HG03565 (cell line): Measurements from ENCODE around the gene LYRM7.
"Not testable (repeated sequence)": the region's sequence is repeated elsewhere in the genome, so short reads cannot be mapped to it uniquely, and the experiment has no call there.

Experiments used
- ATAC-seq: cut with Tn5 transposase; IDR thresholded peaks from one replicate; pipeline ENCODE4 v1.9.1; 2021; ENCODE audit warnings: mild to moderate bottlenecking, moderate library complexity; ENCODE audit not compliant: unreplicated experiment

LYRM7 gene

DNA sequence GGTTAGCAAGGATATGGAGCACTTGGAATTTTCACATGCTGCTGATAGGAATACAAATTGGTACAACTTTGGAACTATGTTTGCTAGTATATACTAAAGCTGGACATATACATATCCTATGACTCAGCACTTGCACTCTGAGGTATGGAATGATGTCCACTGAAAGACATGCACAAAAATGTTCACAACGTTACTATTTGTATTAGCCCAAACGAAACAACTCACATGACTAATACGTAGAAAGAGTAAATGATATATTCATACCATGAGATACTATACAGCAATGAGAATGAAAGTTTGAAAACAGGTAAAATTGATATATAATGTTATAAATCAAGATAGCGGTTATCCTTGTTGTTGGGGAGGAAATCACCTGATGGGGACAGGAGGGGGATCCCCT is 47.6 kb downstream of the LYRM7 start:
- ATAC-seq = peak; percentile 67

DNA sequence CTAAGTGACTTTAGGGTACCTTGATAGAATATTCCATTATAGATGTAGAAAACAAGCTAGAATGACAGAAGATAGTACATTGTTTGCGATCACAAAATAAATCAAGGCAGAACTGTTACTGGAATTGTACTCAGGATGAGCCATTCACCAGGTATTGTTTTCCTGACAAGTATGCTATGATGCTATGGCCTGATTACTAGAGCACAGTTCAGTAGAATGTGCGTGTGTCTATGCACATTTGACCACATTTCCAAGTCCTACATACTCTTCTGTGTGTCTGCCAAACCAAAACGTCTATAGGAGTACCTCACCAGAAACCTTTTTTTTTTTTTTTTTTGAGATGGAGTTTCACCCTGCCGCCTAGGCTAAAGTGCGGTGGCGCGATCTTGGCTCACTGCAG is 49.8 kb downstream of the LYRM7 start:
- ATAC-seq = no peak

DNA sequence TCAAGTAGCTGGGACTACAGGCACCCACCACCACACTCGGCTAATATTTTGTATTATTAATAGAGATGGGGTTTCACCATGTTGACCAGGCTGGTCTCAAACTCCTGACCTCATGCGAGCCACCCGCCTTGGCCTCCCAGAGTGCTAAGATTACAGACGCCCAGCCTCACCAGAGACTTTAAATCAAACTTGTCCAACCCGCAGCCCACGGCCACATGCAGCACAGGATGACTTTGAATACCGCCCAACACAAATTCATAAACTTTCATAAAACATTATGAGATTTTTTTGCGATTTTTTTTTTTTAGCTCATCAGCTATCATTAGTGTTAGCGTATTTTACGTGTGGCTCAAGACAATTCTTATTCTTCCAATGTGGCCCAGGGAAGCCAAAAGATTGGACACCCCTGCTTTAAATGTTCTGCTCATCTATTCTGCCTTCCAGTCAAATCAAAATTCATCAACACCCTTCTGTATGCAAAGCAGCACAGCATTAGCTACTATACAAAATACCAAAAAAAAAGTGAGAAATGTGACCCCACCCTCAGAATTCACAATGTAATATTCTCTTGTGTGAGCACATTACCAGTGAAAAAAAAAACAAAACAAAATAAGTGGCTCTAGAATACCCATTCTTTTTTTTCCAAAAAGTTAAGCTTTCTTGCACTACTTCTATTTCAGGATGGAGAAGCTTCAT is 50.4 kb downstream of the LYRM7 start:
- ATAC-seq = no peak

DNA sequence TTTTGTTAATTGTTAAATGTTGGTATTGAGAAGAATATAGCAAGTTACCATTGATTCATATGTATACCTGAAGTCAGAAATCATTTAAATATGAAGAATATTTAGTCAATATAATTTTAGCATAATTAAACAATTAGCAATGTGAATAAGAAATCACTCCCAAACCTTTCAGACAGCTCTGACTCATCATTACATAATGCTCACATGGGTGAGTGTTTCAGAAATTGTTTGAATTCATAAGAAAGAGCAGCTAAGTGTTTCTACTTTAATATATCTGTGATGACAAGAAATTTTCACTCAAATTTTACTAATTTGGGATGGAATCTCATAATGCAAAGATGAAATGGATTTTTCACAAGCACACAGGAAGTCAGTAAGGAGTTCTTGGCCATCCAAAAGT is 51.1 kb downstream of the LYRM7 start:
- no peak for ATAC-seq

- no peak for ATAC-seq
Measured at GRCh38 chr5:131222731-131223130, 52.0 kb downstream of the LYRM7 start.

DNA sequence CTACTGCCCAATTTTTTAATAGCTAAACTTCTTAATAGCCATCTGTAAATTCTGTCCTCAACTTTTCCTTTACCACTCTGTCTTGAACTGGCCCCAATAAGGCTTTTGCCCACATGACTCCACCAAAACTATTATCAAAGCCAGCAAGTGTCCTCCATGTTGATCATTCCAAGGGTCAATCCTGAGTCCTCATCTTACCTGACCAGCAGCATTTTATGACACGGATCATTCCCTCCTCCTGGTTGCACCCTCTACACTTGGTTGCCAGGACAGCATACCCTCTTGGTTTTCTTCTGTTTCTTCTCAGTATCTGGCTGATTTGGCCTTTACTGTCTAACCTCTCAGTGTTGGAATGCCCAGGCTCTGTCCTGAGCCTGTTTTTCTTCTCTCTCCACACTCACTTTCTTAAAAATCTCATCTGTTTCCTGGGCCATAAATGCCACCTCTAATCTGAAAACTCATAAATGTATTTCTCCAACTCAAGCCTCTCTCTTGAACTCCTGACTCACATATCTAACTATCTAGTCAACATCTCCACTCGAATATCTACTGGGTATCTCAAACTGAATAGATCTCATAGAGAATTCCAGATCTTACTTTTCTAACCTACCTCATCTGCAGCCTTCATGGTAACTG is 53.1 kb downstream of the LYRM7 start:
- no peak for ATAC-seq

DNA sequence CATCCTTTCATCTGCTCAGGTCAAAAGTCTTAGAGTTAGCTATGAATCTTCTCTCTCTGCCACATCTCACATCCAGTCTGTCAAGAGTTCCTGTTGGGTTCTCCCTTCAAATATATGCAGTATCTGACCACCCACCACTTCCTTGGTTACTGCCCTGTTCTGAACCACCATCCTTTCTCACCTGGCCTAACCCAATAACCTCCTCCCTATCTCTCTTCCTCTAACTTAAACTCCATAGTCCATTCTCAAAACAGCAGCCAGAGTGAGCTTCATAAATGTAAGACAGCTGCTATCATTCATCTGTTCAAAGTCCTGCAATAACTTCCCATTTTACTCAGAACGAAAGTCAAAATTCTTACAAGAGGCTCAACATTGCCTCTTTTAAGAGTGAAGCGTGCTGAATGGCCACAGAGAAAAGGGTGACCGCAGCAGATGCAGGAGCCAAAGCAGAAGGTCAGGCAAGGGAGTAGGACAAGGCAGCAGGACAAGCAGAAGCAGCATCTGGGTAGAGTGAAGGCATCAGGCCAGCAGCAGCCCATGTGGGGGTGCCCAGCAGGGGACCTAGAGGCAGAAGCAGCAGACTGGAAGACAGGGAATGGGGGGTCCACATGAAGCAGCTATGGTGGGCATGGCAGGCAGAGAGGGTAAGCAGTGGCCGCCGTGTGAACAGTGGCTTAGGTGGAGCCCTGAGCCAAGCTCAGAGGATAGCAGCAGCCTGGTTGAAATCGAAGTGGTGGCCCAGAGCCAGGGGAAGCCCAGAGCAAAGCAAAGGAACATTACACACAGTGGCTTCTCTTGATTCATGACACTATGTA is 53.9 kb downstream of the LYRM7 start:
- ATAC-seq = peak; percentile 87

DNA sequence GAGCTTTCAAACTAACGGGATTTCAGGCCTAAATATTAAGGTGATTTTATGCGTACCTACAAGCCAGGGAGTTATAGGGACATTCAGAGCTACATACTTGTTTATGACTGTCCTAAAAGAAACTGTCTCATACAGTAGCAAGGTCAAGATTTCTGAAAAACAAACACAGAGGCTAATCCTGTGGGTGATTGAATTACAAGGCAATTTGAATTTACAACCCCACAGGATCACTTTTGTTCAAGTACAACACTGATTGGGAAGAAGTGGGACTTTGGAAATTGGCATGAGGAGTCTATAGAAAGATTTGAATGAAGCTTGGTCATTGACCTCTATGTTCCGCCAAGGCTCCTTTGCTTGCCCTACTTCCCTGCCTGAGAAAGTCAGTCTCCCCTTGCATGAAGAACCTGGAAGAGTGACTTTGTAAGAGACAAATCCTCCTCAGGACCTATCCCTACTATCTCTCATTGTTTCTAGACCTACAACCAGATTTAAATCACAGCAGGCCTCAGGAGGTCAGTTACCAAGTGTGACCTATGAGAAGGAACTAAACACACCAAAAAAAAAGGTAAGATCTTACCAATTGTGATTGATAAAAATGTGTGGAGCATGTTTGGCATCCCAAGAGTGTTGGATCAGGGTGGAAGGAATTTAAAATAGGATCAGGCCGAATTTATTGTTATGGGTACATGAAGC is 54.7 kb downstream of the LYRM7 start:
- no peak for ATAC-seq

GRCh38 chr5:131226899-131227298 is 56.2 kb downstream of the LYRM7 start:
- ATAC-seq = no peak

GRCh38 chr5:131228646-131229045 is 57.9 kb downstream of the LYRM7 start:
- no peak for ATAC-seq

DNA sequence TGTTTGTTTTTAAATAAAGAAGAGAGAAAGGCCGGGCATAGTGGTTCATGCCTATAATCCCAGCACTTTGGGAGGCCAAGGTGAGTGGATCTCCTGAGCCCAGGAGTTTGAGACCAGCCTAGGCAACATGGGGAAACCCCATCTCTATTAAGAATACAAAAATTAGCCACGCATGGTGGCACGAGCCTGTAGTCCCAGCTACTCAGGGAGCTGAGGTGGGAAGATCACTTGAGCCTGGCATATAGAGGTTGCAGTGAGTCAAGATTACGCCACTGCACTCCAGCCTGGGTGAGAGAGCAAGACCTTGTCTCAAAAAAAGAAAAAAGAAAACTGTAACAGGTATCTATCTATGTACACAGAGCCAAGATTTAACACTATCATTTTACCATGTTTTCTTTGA is 58.9 kb downstream of the LYRM7 start:
- ATAC-seq = no peak

- ATAC-seq = peak; percentile 71
Measured at GRCh38 chr5:131230406-131230805, 59.7 kb downstream of the LYRM7 start.

GRCh38 chr5:131239686-131240085 is 68.9 kb downstream of the LYRM7 start:
- ATAC-seq = no peak

GRCh38 chr5:131242728-131243255 is 72.0 kb downstream of the LYRM7 start:
- peak; percentile 62 for ATAC-seq

DNA sequence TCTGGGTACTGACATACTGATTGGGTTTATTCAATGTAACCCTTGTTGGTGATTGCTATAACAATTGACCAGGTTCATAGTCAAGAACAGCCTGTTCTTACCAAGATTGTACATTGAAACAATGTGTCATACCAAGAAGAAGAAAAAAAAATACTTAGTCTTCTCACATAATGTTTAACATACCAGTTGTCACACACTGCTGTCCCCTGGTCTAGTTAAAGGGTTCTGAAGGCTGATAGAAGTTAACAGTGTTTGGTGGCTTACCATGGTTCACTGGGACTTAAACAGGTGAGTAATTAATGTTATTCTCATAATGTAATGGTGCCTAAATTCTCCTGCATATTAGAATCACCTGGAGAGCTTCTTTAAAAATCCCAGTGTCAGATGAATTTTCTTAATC is 74.6 kb downstream of the LYRM7 start:
- ATAC-seq = no peak

DNA sequence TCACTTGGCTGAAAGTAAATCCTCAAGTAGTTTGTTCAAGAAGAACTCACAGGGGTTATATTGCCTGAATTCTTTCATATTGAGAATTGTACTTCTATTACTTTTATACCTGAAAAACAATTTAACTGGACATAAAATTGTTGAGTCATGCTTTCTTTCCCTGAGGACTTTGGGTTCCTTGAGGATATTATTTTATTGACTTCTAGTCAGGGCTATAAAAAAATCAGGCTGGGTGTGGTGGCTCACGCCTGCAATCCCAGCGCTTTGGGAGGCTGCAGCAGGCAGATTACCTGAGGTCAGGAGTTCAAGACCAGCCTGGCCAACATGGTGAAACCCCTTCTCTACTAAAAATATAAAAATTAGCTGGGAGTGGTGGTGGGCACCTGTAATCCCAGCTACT is 75.2 kb downstream of the LYRM7 start:
- ATAC-seq = no peak

DNA sequence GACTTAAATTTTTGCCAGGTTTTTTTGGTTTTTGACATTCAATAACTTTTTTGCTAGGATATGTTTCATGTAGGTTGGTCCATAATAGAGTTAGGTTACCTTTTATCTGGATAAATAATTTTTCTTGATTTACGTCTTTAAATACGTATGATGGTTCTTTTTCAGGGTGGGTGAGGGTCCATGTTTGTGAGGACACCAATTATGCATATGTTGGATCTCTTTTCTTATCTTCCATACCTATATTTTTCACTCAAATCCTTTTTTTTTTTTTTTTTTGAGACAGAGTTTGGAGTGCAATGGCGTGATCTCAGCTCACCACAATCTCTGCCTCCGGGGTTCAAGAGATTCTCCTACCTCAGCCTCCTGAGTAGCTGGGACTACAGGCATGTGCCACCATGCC is 75.8 kb downstream of the LYRM7 start:
- ATAC-seq = no peak

DNA sequence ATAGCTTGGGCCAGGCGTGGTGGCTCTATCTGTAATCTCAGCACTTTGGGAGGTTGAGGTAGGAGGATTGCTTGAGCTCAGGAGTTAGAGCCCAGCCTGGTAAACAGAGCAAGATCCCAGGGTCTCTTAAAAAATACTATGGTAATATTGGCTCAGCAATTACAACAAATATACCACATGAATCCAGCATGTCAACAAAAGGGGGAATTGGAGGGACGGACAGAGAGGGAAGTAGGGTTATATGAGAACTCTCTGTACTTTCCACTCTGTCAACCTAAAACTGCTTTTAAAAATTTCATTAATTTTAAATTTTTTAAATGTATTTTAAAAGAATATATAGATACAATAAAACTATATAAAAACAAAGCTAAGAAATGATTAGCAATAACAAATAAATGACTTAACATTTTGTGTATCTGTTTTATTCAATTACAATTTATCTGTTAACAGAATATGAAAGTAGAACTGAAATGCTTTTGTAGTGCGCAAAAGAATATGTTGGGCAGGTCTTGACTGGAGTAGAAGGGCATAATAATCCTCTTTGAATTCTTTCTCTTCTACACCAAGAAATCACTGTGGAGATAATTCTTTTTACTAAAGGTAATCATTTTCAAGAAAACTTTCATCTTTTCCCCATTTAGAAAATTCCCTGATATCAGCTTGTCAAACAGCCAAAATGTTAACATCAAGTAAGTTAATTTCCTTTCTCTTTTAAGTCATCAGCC is 80.2 kb downstream of the LYRM7 start:
- ATAC-seq = no peak

DNA sequence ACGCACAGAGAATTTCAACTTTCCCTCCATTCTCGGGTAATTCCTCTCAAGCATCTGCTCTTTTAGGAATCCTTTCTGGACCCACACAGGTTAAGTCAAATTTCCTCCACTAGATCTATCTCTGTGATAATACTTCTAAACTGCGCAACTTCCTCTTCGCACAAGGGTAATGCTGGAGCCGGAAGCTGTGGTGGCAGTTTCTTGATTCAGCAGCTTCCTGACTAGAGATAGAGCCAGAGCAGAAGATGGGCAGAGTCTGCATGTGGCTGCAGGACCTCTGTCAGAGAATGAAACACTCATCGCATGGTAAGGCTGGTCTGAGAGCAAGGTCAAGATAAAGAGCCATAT is 82.1 kb downstream of the LYRM7 start:
- peak; percentile 82 for ATAC-seq

GRCh38 chr5:131254025-131254424 is 83.3 kb downstream of the LYRM7 start:
- not testable (repeated sequence) for ATAC-seq

DNA sequence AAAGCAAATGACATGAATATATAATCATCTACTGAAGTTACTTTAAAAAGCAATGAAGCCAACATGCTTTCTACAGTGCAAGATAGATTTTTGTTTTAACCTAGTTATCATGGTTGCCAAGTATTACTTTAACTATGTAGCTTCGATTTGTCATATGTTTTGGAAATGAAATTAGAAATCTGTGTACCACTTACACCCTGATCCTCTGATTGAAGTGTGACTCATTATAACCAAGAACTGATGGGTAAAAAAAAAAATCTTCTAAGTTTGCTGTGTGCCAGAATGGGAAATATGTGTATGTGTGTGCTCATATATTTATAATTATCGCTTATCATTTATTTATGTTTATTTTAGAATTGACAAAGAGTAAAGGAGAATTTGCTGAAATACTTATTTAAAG is 84.0 kb downstream of the LYRM7 start:
- ATAC-seq = no peak
